Neural progenitor cell (in vitro differentiated cells): ENCODE measurements around the gene CD99L2. TPM values are rescaled to one million over a fixed set of nuclear protein-coding genes. Genes with fewer than 3 reads are reported as not detected.
A peak's percentile ranks its signal among the peaks of the same experiment; 100 is the strongest.

Source experiments
- DNase-seq: peaks from one replicate; pipeline ENCODE4 v3.0.0-alpha.2; 2016; ENCODE audit warnings: low spot score
- H2AFZ ChIP-seq: fragments of 200-600 bp; sonication (generic); replicated peaks from 2 replicates; pipeline ENCODE4 v1.6.1; 2016; ENCODE audit warnings: antibody characterized with exemption
- H3F3A ChIP-seq: fragments of 200-600 bp; sonication (generic); 2 replicates; pipeline ENCODE4 v1.6.1; 2016; ENCODE audit warnings: antibody characterized with exemption, low read depth
- H3K27ac ChIP-seq: fragments of 200-600 bp; sonication (generic); 2 replicates; pipeline ENCODE4 v1.5.1; 2016; ENCODE audit warnings: mild to moderate bottlenecking
- H3K27me3 ChIP-seq: fragments of 200-600 bp; sonication (generic); 2 replicates; pipeline ENCODE4 v1.6.1; 2016; ENCODE audit warnings: mild to moderate bottlenecking, moderate library complexity
- H3K36me3 ChIP-seq: fragments of 200-600 bp; sonication (generic); 2 replicates; pipeline ENCODE4 v1.5.1; 2016
- H3K4me1 ChIP-seq: fragments of 200-600 bp; sonication (generic); 2 replicates; pipeline ENCODE4 v1.6.1; 2016; ENCODE audit warnings: mixed run types
- H3K4me2 ChIP-seq: fragments of 200-600 bp; sonication (generic); 2 replicates; pipeline ENCODE4 v1.6.1; 2016
- H3K4me3 ChIP-seq: fragments of 200-600 bp; sonication (generic); 2 replicates; pipeline ENCODE4 v1.5.1; 2016
- H3K79me2 ChIP-seq: fragments of 200-600 bp; sonication (generic); 2 replicates; pipeline ENCODE4 v1.6.1; 2016; ENCODE audit warnings: low read depth
- H3K9ac ChIP-seq: fragments of 200-600 bp; sonication (generic); 2 replicates; pipeline ENCODE4 v1.6.1; 2016
- H3K9me3 ChIP-seq: fragments of 200-600 bp; sonication (generic); 2 replicates; pipeline ENCODE4 v1.5.1; 2016; ENCODE audit warnings: low read depth
- H4K20me1 ChIP-seq: fragments of 200-600 bp; sonication (generic); 2 replicates; pipeline ENCODE4 v1.6.1; 2016; ENCODE audit warnings: low read depth
- H3K27ac Mint-ChIP-seq: 3 replicates; pipeline ENCODE4 v1.8.0; 2021; ENCODE audit warnings: mixed read lengths
- H3K27me3 Mint-ChIP-seq: 2 replicates; pipeline ENCODE4 v1.8.0; 2022; ENCODE audit warnings: low read depth, mild to moderate bottlenecking, inconsistent platforms, moderate library complexity, mixed read lengths; ENCODE audit not compliant: insufficient read depth
- H3K36me3 Mint-ChIP-seq: 3 replicates; pipeline ENCODE4 v1.8.0; 2021; ENCODE audit warnings: mixed read lengths
- H3K4me1 Mint-ChIP-seq: 3 replicates; pipeline ENCODE4 v1.8.0; 2021; ENCODE audit warnings: mixed read lengths
- H3K4me3 Mint-ChIP-seq: 3 replicates; pipeline ENCODE4 v1.8.0; 2021; ENCODE audit warnings: mild to moderate bottlenecking, moderate library complexity, mixed read lengths
- H3K9me3 Mint-ChIP-seq: 3 replicates; pipeline ENCODE4 v1.8.0; 2020; ENCODE audit warnings: mixed read lengths
- EZH2 ChIP-seq: fragments of 200-600 bp; sonication (generic); IDR thresholded peaks from 2 replicates; pipeline ENCODE4 v1.6.1; 2017; ENCODE audit warnings: antibody characterized with exemption, mild to moderate bottlenecking, moderate library complexity
- EZH2phosphoT487 ChIP-seq: fragments of 200-600 bp; sonication (generic); IDR thresholded peaks from 2 replicates; pipeline ENCODE4 v1.6.1; 2017; ENCODE audit warnings: antibody characterized with exemption
- total RNA-seq: library from RNA; depleted of rRNA; stranded (reverse); fragments of >200 nt; gene quantifications from 2 replicates; pipeline ENCODE4 v1.2.3, GENCODE V29; 2015; ENCODE audit warnings: low replicate concordance
- TF ChIP-seq, protein P1 (sequence below): fragments of 200-600 bp; sonication (generic); IDR thresholded peaks from 2 replicates; pipeline ENCODE4 v1.5.1; 2017; ENCODE audit warnings: antibody characterized with exemption, mild to moderate bottlenecking

The CD99L2 gene, protein sequence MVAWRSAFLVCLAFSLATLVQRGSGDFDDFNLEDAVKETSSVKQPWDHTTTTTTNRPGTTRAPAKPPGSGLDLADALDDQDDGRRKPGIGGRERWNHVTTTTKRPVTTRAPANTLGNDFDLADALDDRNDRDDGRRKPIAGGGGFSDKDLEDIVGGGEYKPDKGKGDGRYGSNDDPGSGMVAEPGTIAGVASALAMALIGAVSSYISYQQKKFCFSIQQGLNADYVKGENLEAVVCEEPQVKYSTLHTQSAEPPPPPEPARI
- total RNA-seq: 24.7 and 48.1 TPM in 2 replicates

DNA sequence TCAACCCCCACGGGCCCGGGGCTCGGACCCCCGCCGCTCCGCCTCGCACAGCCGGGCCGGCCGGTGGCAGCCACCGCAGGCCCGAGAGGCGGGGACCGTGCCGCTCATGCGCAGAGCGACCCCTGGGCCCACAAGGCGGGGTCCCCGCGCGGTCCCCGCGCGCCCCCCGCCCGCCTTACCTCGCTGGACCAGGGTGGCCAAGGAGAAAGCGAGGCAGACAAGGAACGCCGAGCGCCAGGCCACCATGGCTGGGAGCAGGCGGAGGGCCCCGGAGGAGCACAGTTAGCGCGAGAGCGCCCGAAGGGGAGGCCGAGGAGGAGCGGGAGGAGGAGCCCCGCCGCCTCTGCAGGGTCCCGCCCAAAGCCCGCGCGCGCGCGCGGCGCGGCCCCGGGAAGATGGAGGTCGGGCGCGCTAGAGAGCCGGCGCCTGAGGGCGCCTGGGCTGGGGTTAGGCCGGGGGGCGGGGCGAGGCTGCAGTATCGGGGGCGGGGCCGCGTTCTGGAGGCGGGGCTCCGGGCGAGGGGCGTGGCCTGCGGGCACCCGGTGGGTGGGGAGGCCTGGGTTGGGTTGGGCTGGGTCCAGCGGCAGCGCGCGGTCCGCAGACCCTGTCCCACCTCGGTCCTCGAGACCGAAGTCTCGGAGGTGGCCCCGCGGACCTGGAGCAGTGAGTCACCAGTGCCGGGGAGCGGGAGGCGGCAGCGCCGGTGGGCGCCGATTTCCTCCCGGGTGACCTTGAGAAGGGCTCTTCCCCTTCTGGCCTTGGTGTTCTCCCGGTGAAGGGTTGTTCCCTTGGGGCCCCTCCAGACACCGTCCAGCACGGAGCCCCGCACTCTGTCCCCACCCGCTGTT is at the start of gene CD99L2:
Gene CD99L2, minus strand, starts transcription at position 326 of the 848 bp plus-strand sequence. Its CDS starts 80 bp downstream, at position 246.
- H3K27ac ChIP-seq: no peak within 1 kb of the TSS

DNA sequence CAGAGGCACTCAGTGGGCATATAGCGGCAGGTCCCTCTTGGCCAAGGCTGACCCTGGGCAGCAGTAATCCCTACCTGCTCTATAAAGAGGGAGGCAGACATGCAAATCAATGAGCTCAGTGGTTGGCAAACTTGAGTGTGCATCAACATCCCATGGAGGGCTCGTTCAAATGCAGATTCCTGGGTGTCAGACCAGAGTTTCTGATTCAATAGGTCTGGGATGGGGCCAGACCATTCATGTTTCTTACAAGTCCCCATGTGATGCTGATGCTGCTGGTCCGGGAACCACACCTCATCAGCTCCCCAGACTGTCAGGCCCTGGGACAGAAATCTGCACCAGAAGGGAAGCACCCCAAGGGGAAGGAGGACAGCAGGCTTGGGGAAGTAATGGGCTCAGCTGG is 45.8 kb upstream of the CD99L2 start:
- H3K4me3 Mint-ChIP-seq: no peak overlapping the region
- Histone ChIP-seq H3K9me3 (no peaks in the 10 kb centered on the region), H3K27me3 (no peaks in the 10 kb centered on the region), H3K27ac (no peak overlapping the region), H2AFZ (no peak overlapping the region), H3K4me2 (no peak overlapping the region), H3K79me2 (no peaks in the 10 kb centered on the region), H3K4me1 (no peaks in the 10 kb centered on the region), H3K4me3 (no peak overlapping the region), H3K9ac (no peak overlapping the region), H4K20me1 (no peaks in the 10 kb centered on the region), H3K36me3 (no peaks in the 10 kb centered on the region), H3F3A (no peaks in the 10 kb centered on the region)
- peaks cover 2% of the 10 kb centered on the region for H3K27me3 Mint-ChIP-seq
- peaks cover 7% of the 10 kb centered on the region for H3K4me1 Mint-ChIP-seq
- no peak overlapping the region for H3K27ac Mint-ChIP-seq
- DNase-seq: no peak
- no peaks in the 10 kb centered on the region for H3K36me3 Mint-ChIP-seq
- TF ChIP-seq EZH2phosphoT487: no peak
- TF ChIP-seq, protein P1, sequence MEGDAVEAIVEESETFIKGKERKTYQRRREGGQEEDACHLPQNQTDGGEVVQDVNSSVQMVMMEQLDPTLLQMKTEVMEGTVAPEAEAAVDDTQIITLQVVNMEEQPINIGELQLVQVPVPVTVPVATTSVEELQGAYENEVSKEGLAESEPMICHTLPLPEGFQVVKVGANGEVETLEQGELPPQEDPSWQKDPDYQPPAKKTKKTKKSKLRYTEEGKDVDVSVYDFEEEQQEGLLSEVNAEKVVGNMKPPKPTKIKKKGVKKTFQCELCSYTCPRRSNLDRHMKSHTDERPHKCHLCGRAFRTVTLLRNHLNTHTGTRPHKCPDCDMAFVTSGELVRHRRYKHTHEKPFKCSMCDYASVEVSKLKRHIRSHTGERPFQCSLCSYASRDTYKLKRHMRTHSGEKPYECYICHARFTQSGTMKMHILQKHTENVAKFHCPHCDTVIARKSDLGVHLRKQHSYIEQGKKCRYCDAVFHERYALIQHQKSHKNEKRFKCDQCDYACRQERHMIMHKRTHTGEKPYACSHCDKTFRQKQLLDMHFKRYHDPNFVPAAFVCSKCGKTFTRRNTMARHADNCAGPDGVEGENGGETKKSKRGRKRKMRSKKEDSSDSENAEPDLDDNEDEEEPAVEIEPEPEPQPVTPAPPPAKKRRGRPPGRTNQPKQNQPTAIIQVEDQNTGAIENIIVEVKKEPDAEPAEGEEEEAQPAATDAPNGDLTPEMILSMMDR: no peak
- no peak for TF ChIP-seq EZH2
- no peaks in the 10 kb centered on the region for H3K9me3 Mint-ChIP-seq

More for the DNA sequence above, at the start of gene CD99L2:
- Histone ChIP-seq H3K79me2 (peaks cover 21% of the 10 kb centered on the region), H4K20me1 (peaks cover 5% of the 10 kb centered on the region), H3K4me2 (peak within 1 kb of the TSS; percentile 83), H3K9ac (peak within 1 kb of the TSS; percentile 66), H2AFZ (peak within 1 kb of the TSS; percentile 73), H3K27me3 (peaks cover 32% of the 10 kb centered on the region), H3K4me3 (peak within 1 kb of the TSS; percentile 70), H3F3A (peaks cover 16% of the 10 kb centered on the region), H3K9me3 (no peaks in the 10 kb centered on the region), H3K4me1 (peaks cover 9% of the 10 kb centered on the region), H3K36me3 (no peaks in the 10 kb centered on the region)
- peak; percentile 94 for DNase-seq
- Mint-ChIP-seq H3K27me3 (peaks cover 6% of the 10 kb centered on the region), H3K4me3 (peak within 1 kb of the TSS; percentile 89), H3K9me3 (peaks cover 3% of the 10 kb centered on the region), H3K4me1 (peaks cover 16% of the 10 kb centered on the region), H3K36me3 (peaks cover 2% of the 10 kb centered on the region), H3K27ac (peak within 1 kb of the TSS; percentile 53)
- TF ChIP-seq EZH2 (no peak), EZH2phosphoT487 (no peak)

DNA sequence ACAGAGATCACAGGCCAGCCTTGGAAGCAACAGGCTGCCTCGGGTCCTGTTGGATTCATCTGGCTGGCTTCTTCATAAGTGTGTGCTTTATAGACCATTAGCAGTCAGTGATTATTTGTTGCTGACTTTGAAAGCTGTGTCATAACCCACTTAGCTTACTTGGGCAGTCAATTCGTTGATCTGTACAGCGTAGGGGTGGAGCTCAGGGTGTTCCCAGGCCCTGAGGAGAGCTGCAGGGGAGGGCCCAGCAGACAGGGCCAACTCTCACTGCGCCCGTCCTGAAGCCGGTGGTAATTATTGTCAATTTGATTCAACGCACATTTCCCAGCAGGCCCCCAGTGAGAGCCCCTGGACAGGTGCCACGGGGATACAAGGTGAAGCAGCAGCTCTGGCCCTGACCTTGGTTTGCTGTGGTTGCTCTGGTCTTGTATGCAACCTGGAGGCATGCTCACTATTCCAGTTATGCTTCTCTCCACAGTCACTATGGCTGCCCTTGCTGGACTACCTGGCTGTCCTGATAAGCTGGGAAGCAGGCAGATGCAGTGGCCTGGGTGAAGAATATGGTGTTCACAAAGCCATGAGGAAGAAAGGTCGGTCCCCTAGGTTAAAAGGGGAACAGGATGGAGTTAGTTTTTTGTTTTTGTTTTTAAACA is 44.6 kb upstream of the CD99L2 start:
- no peak for DNase-seq
- TF ChIP-seq EZH2phosphoT487: no peak
- H3K4me3 Mint-ChIP-seq: no peak overlapping the region
- Histone ChIP-seq H4K20me1 (no peaks in the 10 kb centered on the region), H3K27ac (no peak overlapping the region), H3K9me3 (no peaks in the 10 kb centered on the region), H3K4me1 (no peaks in the 10 kb centered on the region), H2AFZ (no peak overlapping the region), H3K79me2 (no peaks in the 10 kb centered on the region), H3K9ac (no peak overlapping the region), H3K4me2 (no peak overlapping the region), H3K27me3 (no peaks in the 10 kb centered on the region), H3K36me3 (no peaks in the 10 kb centered on the region), H3K4me3 (no peak overlapping the region), H3F3A (no peaks in the 10 kb centered on the region)
- H3K27ac Mint-ChIP-seq: no peak overlapping the region
- H3K4me1 Mint-ChIP-seq: peaks cover 7% of the 10 kb centered on the region
- H3K27me3 Mint-ChIP-seq: peaks cover 2% of the 10 kb centered on the region
- peaks cover 2% of the 10 kb centered on the region for H3K9me3 Mint-ChIP-seq
- H3K36me3 Mint-ChIP-seq: no peaks in the 10 kb centered on the region

DNA sequence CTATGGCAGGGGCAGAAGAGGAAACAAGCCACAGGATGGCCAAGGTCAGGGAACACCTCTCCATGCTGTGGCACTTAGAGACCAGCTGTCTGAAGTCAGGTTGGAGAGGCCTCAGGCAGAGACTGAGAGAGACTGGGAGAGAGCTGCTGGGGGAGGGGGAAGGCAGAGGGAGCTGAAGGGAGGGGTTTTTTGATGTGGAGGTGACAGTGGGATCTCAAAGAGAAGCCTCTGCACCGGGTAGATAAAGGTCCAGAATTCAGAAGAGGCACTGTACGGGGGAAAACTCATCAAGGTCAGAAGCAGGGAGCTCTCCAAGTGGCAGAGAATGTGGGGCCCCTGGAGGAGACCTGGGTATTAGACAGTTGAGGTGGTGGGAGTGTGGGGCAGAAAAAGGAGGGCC is 43.1 kb upstream of the CD99L2 start:
- no peak for TF ChIP-seq EZH2
- TF ChIP-seq EZH2phosphoT487: no peak
- TF ChIP-seq, protein P1: no peak
- no peaks in the 10 kb centered on the region for H3K4me1 ChIP-seq
- no peak overlapping the region for H3K4me3 Mint-ChIP-seq
- DNase-seq: no peak
- H3F3A ChIP-seq: no peaks in the 10 kb centered on the region
- H3K4me1 Mint-ChIP-seq: peaks cover 7% of the 10 kb centered on the region
- no peaks in the 10 kb centered on the region for H4K20me1 ChIP-seq
- H3K9me3 ChIP-seq: no peaks in the 10 kb centered on the region
- no peak overlapping the region for H3K9ac ChIP-seq
- H2AFZ ChIP-seq: no peak overlapping the region
- no peak overlapping the region for H3K27ac Mint-ChIP-seq
- H3K36me3 ChIP-seq: no peaks in the 10 kb centered on the region
- H3K27me3 Mint-ChIP-seq: peaks cover 2% of the 10 kb centered on the region
- no peaks in the 10 kb centered on the region for H3K27me3 ChIP-seq
- no peaks in the 10 kb centered on the region for H3K36me3 Mint-ChIP-seq
- H3K27ac ChIP-seq: no peak overlapping the region
- no peaks in the 10 kb centered on the region for H3K79me2 ChIP-seq
- peaks cover 6% of the 10 kb centered on the region for H3K9me3 Mint-ChIP-seq
- no peak overlapping the region for H3K4me3 ChIP-seq
- H3K4me2 ChIP-seq: no peak overlapping the region
